Esophagus muscularis mucosa (tissue), 4 donors: ENCODE results near the gene ZNF804A. TPM values are rescaled to one million over a fixed set of nuclear protein-coding genes. Genes with fewer than 3 reads are reported as not detected.

Experiments used
- DNase-seq: peaks from one replicate; pipeline ENCODE4 v3.0.0-alpha.2; 2017; ENCODE audit errors: extremely low spot score
- H3K27ac ChIP-seq, 4 donors: fragments of 200-600 bp; sonication (generic); replicated peaks in 1 of 4; 1 replicate in 3 of 4; 2 replicates in 1 of 4; pipeline ENCODE4 v1.5.1; 2016 to 2019; ENCODE audit warnings: mild to moderate bottlenecking in 1 of 4
- H3K27me3 ChIP-seq, 4 donors: fragments of 200-600 bp; sonication (generic); one replicate each; pipeline versions ENCODE4 v1.5.1 to v1.6.0; 2016 to 2019
- H3K36me3 ChIP-seq, 4 donors: fragments of 200-600 bp; sonication (generic); one replicate each; pipeline ENCODE4 v1.5.1; 2016 to 2019
- H3K4me1 ChIP-seq, 4 donors: fragments of 200-600 bp; sonication (generic); one replicate each; pipeline ENCODE4 v1.5.1; 2016 to 2019
- H3K4me3 ChIP-seq, 4 donors: fragments of 200-600 bp; sonication (generic); 1 replicate in 2 of 4; 2 replicates in 2 of 4; pipeline ENCODE4 v1.5.1; 2016 to 2019; ENCODE audit warnings: mild to moderate bottlenecking in 4 of 4, moderate library complexity in 1 of 4
- H3K9me3 ChIP-seq, 4 donors: fragments of 200-600 bp; sonication (generic); 1 replicate in 3 of 4; 2 replicates in 1 of 4; pipeline ENCODE4 v1.5.1; 2016 to 2019
- CTCF ChIP-seq, 3 experiments: fragments of 200-600 bp in 2 of 3; fragments of 450-650 bp in 1 of 3; sonication (generic) in 2 of 3; IDR thresholded peaks; one replicate each; pipeline ENCODE4 v1.5.1; 2017 to 2019; ENCODE audit warnings: antibody characterized with exemption in 3 of 3, mild to moderate bottlenecking in 2 of 3, moderate library complexity in 1 of 3
- EP300 ChIP-seq: sonication (generic); formaldehyde crosslinking; IDR thresholded peaks from one replicate; pipeline ENCODE4 v1.6.1; 2017; ENCODE audit warnings: antibody characterized with exemption
- POLR2A ChIP-seq: fragments of 450-650 bp; IDR thresholded peaks from one replicate; pipeline ENCODE4 v1.6.1; 2017; ENCODE audit warnings: antibody characterized with exemption, moderate library complexity, mild to moderate bottlenecking, low read depth
- POLR2AphosphoS5 ChIP-seq, 2 donors: sonication (generic); formaldehyde crosslinking; IDR thresholded peaks; one replicate each; pipeline ENCODE4 v1.6.1; 2017; ENCODE audit warnings: antibody characterized with exemption in 2 of 2
- WGBS: methylation state at CpG from one replicate; pipeline ENCODE4 v1.1.5; 2018; 5-methylcytosine and 5-hydroxymethylcytosine counted together
- intact Hi-C: fragments of 100-400 bp; cut with DNase I; formaldehyde crosslinking; loops from one replicate; pipeline ENCODE4 v1.15.1; 2023
- total RNA-seq, 4 donors: library from RNA; depleted of rRNA; stranded (reverse); fragments of >200 nt; gene quantifications; one replicate each; pipeline versions ENCODE4 v1.1.0 to v1.2.1, GENCODE V29; 2016

ZNF804A gene
- total RNA-seq, 4 donors from 2014 or later = 0.33 TPM; not detected in 3

GRCh38 chr2:184890311-184890710, 292.0 kb downstream of the ZNF804A start:
- intact Hi-C loops = no loop called here
- Histone ChIP-seq H3K27ac (no peak overlapping the region), H3K9me3 (no peaks in the 10 kb centered on the region), H3K4me3 (no peak overlapping the region), H3K4me1 (no peaks in the 10 kb centered on the region), H3K27me3 (no peaks in the 10 kb centered on the region), H3K36me3 (no peaks in the 10 kb centered on the region)
- TF ChIP-seq POLR2AphosphoS5 (IDR thresholded peaks at IDR 0.05) = no peak
- no peak for TF ChIP-seq CTCF (IDR thresholded peaks at IDR 0.05)
- TF ChIP-seq POLR2A = no peak
- no peak for TF ChIP-seq EP300
- no peak for DNase-seq

- H3K36me3 ChIP-seq = no peaks in the 10 kb centered on the region
- WGBS = 83% methylated on average over 1 of the region's 1 CpG
- intact Hi-C loops = no loop called here
- no peak for DNase-seq
- no peak overlapping the region for H3K4me3 ChIP-seq
- H3K9me3 ChIP-seq = no peaks in the 10 kb centered on the region
- TF ChIP-seq EP300 (no peak), POLR2A (no peak), CTCF (IDR thresholded peaks at IDR 0.05) (no peak), POLR2AphosphoS5 (IDR thresholded peaks at IDR 0.05) (no peak)
- H3K4me1 ChIP-seq = peaks cover 0 to 9% (median 0%) of the 10 kb centered on the region in 4 donors
- H3K27ac ChIP-seq = no peak overlapping the region
- no peaks in the 10 kb centered on the region for H3K27me3 ChIP-seq
Measured at GRCh38 chr2:184904991-184905390, 306.7 kb downstream of the ZNF804A start.

GRCh38 chr2:184906160-184906559, 307.8 kb downstream of the ZNF804A start:
- Histone ChIP-seq H3K4me3 (no peak overlapping the region), H3K27me3 (no peaks in the 10 kb centered on the region), H3K36me3 (no peaks in the 10 kb centered on the region), H3K27ac (no peak overlapping the region), H3K9me3 (no peaks in the 10 kb centered on the region), H3K4me1 (peaks cover 0 to 9% (median 0%) of the 10 kb centered on the region in 4 donors)
- intact Hi-C loops = no loop called here
- WGBS = 88% methylated on average over 4 of the region's 4 CpGs
- TF ChIP-seq CTCF (IDR thresholded peaks at IDR 0.05) = no peak
- TF ChIP-seq POLR2A = no peak
- TF ChIP-seq EP300 = no peak
- no peak for TF ChIP-seq POLR2AphosphoS5 (IDR thresholded peaks at IDR 0.05)
- no peak for DNase-seq

GRCh38 chr2:184906709-184907108, 308.4 kb downstream of the ZNF804A start:
- Histone ChIP-seq H3K27me3 (no peaks in the 10 kb centered on the region), H3K27ac (no peak overlapping the region), H3K9me3 (no peaks in the 10 kb centered on the region), H3K4me3 (no peak overlapping the region), H3K4me1 (peaks cover 0 to 9% (median 0%) of the 10 kb centered on the region in 4 donors), H3K36me3 (no peaks in the 10 kb centered on the region)
- intact Hi-C loops = no loop called here
- 84% methylated on average over 1 of the region's 1 CpG for WGBS
- no peak for TF ChIP-seq EP300
- no peak for TF ChIP-seq CTCF (IDR thresholded peaks at IDR 0.05)
- TF ChIP-seq POLR2AphosphoS5 (IDR thresholded peaks at IDR 0.05) = no peak
- no peak for TF ChIP-seq POLR2A
- DNase-seq = no peak

- Histone ChIP-seq H3K9me3 (peaks cover 0 to 8% (median 0%) of the 10 kb centered on the region in 4 donors), H3K36me3 (no peaks in the 10 kb centered on the region), H3K4me1 (peaks cover 0 to 9% (median 0%) of the 10 kb centered on the region in 4 donors), H3K27me3 (no peaks in the 10 kb centered on the region), H3K4me3 (no peak overlapping the region), H3K27ac (no peak overlapping the region)
- DNase-seq = no peak
- WGBS = 48% methylated on average over 1 of the region's 1 CpG
- intact Hi-C loops = no loop called here
- TF ChIP-seq POLR2A = no peak
- TF ChIP-seq EP300 = no peak
- TF ChIP-seq POLR2AphosphoS5 (IDR thresholded peaks at IDR 0.05) = no peak
- TF ChIP-seq CTCF (IDR thresholded peaks at IDR 0.05) = no peak
Measured at GRCh38 chr2:184908966-184909365, 310.6 kb downstream of the ZNF804A start.
